CD4-positive, alpha-beta memory T cell (primary cell): ENCODE data around the gene EEF1AKMT3. TPM values are rescaled to one million over a fixed set of nuclear protein-coding genes. Genes with fewer than 3 reads are reported as not detected.

Experiments used
- CTCF ChIA-PET: fragments of 350-600 bp; sonication (Branson Sonifier 250); formaldehyde crosslinking; loops from one replicate; lab custom pipeline; 2021; ENCODE audit warnings: inconsistent platforms; ENCODE audit not compliant: partially characterized antibody; lab: Charles Lee
- POLR2A ChIA-PET: fragments of 350-600 bp; sonication (Branson Sonifier 250); formaldehyde crosslinking; loops from one replicate; lab custom pipeline; 2021; ENCODE audit not compliant: partially characterized antibody; lab: Charles Lee
- DNase-seq, 5 donors: peaks; one replicate each; pipeline versions ENCODE4 v3.0.0 to v3.0.0-alpha.2; 2020 to 2022; ENCODE audit warnings: mixed read lengths in 1 of 5
- H3K27ac ChIP-seq: one replicate; pipeline ENCODE4 v1.7.0; 2013; ENCODE audit warnings: low read depth, low read length
- H3K27me3 ChIP-seq: 2 replicates; pipeline ENCODE4 v1.7.0; 2013; ENCODE audit warnings: mild to moderate bottlenecking, low read length, moderate library complexity; ENCODE audit not compliant: insufficient read depth
- H3K36me3 ChIP-seq: 2 replicates; pipeline ENCODE4 v1.7.0; 2013; ENCODE audit warnings: mild to moderate bottlenecking, low read length, moderate library complexity; ENCODE audit not compliant: insufficient read depth
- H3K4me1 ChIP-seq: 2 replicates; pipeline ENCODE4 v1.7.0; 2013; ENCODE audit warnings: mild to moderate bottlenecking, low read length, moderate library complexity; ENCODE audit not compliant: insufficient read depth
- H3K4me3 ChIP-seq, 2 donors: one replicate each; pipeline ENCODE4 v1.7.0; 2013; ENCODE audit warnings: low read length in 2 of 2, mild to moderate bottlenecking in 1 of 2
- H3K9me3 ChIP-seq, 2 donors: one replicate each; pipeline ENCODE4 v1.7.0; 2013; ENCODE audit warnings: low read length in 2 of 2, control low read depth in 1 of 2; ENCODE audit not compliant: control insufficient read depth in 1 of 2
- H3K27ac Mint-ChIP-seq, 7 donors: one replicate each; pipeline ENCODE4 v1.8.0; 2020 to 2021; ENCODE audit warnings: mixed read lengths in 7 of 7, mild to moderate bottlenecking in 6 of 7, inconsistent platforms in 3 of 7, moderate library complexity in 3 of 7
- H3K27me3 Mint-ChIP-seq, 2 donors: one replicate each; pipeline ENCODE4 v1.8.0; 2020 to 2021; ENCODE audit warnings: mixed read lengths in 2 of 2
- H3K36me3 Mint-ChIP-seq, 2 donors: one replicate each; pipeline ENCODE4 v1.8.0; 2020 to 2021; ENCODE audit warnings: mixed read lengths in 2 of 2, inconsistent platforms in 1 of 2, mild to moderate bottlenecking in 1 of 2
- H3K4me1 Mint-ChIP-seq, 4 donors: one replicate each; pipeline ENCODE4 v1.8.0; 2020 to 2021; ENCODE audit warnings: mixed read lengths in 4 of 4, mild to moderate bottlenecking in 1 of 4
- H3K4me3 Mint-ChIP-seq, 8 donors: one replicate each; pipeline ENCODE4 v1.8.0; 2020 to 2021; ENCODE audit warnings: mixed read lengths in 8 of 8, mild to moderate bottlenecking in 7 of 8, moderate library complexity in 6 of 8, inconsistent platforms in 3 of 8
- H3K9me3 Mint-ChIP-seq, 8 donors: one replicate each; pipeline ENCODE4 v1.8.0; 2020 to 2021; ENCODE audit warnings: mixed read lengths in 8 of 8, mild to moderate bottlenecking in 5 of 8, inconsistent platforms in 3 of 8, moderate library complexity in 1 of 8
- intact Hi-C: fragments of 100-400 bp; cut with micrococcal nuclease; formaldehyde crosslinking; loops from one replicate; pipeline ENCODE4 v1.15.1; 2023
- polyA plus RNA-seq, 2 donors: library from polyadenylated mRNA; unstranded; fragments of 300-500 nt; fragmentation: Illumina TruSeq; gene quantifications; one replicate each; pipeline ENCODE4 v1.2.3, GENCODE V29; 2021
- total RNA-seq, 2 experiments: library from RNA; stranded (reverse); gene quantifications; one replicate each; pipeline ENCODE4 v1.2.3, GENCODE V29; 2021

EEF1AKMT3 gene
- total and polyA plus RNA-seq, 4 experiments from 2014 or later = 3.1 to 12.4 (median 5.1) TPM

- peaks cover 38% of the 10 kb centered on the region for H3K4me1 ChIP-seq
- H3K4me3 Mint-ChIP-seq = peak overlapping the region in 1 of 8 donors; percentile 64
- peak overlapping the region in 5 of 7 donors; percentile 32 to 82 (median 79) for H3K27ac Mint-ChIP-seq
- H3K27ac ChIP-seq = no peak overlapping the region
- peaks cover 17% of the 10 kb centered on the region for H3K36me3 ChIP-seq
- peaks cover 0 to 2% of the 10 kb centered on the region in 2 donors for H3K27me3 Mint-ChIP-seq
- intact Hi-C loops = loop anchor here (1.0 kb wide), 1 partner anchor 24 kb away; the partner anchor contains the start of gene TSFM
- no peaks in the 10 kb centered on the region for H3K27me3 ChIP-seq
- peaks cover 21 to 28% of the 10 kb centered on the region in 2 donors for H3K36me3 Mint-ChIP-seq
- DNase-seq = no peak
- CTCF ChIA-PET = interaction anchor here (0.9 to 4.3 kb wide), 15 partner anchors 10 to 174 kb away, joined by 3 to 58 read pairs (median 6); partner anchors contain the start of genes CYP27B1 and TSFM
- H3K4me1 Mint-ChIP-seq = peaks cover 29 to 54% (median 37%) of the 10 kb centered on the region in 4 donors
- H3K4me3 ChIP-seq = no peak overlapping the region
- POLR2A ChIA-PET = interaction anchor here (0.8 to 1.9 kb wide), 6 partner anchors 9 to 52 kb away, joined by 3 to 6 read pairs (median 3); partner anchors contain the start of gene TSFM
- no peaks in the 10 kb centered on the region for H3K9me3 ChIP-seq
- H3K9me3 Mint-ChIP-seq = no peaks in the 10 kb centered on the region
Observed at GRCh38 chr12:57758552-57759359, 13.7 kb upstream of the EEF1AKMT3 start.

- H3K4me3 ChIP-seq = no peak overlapping the region
- peaks cover 33% of the 10 kb centered on the region for H3K4me1 ChIP-seq
- peak in 4 of 5 donors; percentile 47 to 65 (median 56) for DNase-seq
- Mint-ChIP-seq H3K36me3 (peaks cover 21 to 28% of the 10 kb centered on the region in 2 donors), H3K27me3 (peaks cover 3 to 6% of the 10 kb centered on the region in 2 donors), H3K4me3 (peak overlapping the region in 3 of 8 donors; percentile 39 to 70 (median 64)), H3K27ac (peak overlapping the region in 5 of 7 donors; percentile 32 to 82 (median 79)), H3K4me1 (peaks cover 25 to 54% (median 35%) of the 10 kb centered on the region in 4 donors), H3K9me3 (no peaks in the 10 kb centered on the region)
- intact Hi-C loops = loop anchor here (1.0 kb wide), 1 partner anchor 23 kb away; the partner anchor contains the start of gene TSFM
- H3K36me3 ChIP-seq = peaks cover 17% of the 10 kb centered on the region
- CTCF ChIA-PET = interaction anchor here (0.7 to 4.3 kb wide), 24 partner anchors 10 to 144 kb away, joined by 3 to 58 read pairs (median 5); partner anchors contain the start of genes AVIL, CYP27B1, EEF1AKMT3 and METTL1
- POLR2A ChIA-PET = interaction anchor here (0.8 to 1.9 kb wide), 7 partner anchors 8 to 139 kb away, joined by 3 to 6 read pairs (median 3); partner anchors contain the start of gene TSPAN31
- H3K9me3 ChIP-seq = no peaks in the 10 kb centered on the region
- H3K27ac ChIP-seq = no peak overlapping the region
- no peaks in the 10 kb centered on the region for H3K27me3 ChIP-seq
Observed at GRCh38 chr12:57759360-57759980, 12.9 kb upstream of the EEF1AKMT3 start.

DNA sequence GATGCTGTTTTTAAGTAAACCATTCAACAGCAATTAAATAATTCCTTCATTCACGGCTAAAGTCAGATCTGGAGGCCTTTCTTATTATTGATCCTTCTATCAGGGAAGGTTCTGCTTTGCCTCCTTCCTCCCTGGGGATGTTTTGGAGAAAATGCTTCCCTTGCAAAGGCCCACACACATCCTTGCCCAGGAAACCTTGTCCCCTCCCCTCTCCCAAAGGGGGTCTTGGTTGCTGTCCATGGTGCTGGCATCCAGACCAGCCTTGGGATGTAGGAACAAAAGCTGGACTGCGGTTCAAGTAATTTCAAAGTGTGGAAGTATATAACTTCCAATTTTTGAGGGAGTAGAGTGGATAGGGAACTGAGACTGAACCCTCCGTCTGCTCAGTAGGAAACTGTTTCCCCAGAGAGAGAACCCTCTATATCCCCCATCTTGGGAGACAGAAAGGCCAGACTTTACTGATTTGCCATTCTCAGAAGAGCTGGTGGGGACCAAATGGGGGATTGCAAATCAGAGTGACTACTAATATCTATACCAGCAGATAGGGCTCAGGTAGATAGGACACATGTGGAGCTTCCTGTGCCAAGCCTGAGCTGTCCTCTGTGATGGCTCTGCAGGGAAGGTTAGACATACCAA is 11.9 kb upstream of the EEF1AKMT3 start:
- Histone ChIP-seq H3K27ac (no peak overlapping the region), H3K27me3 (peaks cover 3% of the 10 kb centered on the region), H3K4me1 (peaks cover 40% of the 10 kb centered on the region), H3K9me3 (no peaks in the 10 kb centered on the region), H3K36me3 (peaks cover 17% of the 10 kb centered on the region), H3K4me3 (no peak overlapping the region)
- Mint-ChIP-seq H3K4me1 (peaks cover 25 to 60% (median 37%) of the 10 kb centered on the region in 4 donors), H3K4me3 (no peak overlapping the region), H3K9me3 (no peaks in the 10 kb centered on the region), H3K36me3 (peaks cover 21 to 28% of the 10 kb centered on the region in 2 donors), H3K27ac (peak overlapping the region in 1 of 7 donors; percentile 35), H3K27me3 (peaks cover 4 to 8% of the 10 kb centered on the region in 2 donors)
- DNase-seq = no peak
- ChIA-PET CTCF (interaction anchor here (1.1 to 4.3 kb wide), 10 partner anchors 9 to 143 kb away, joined by 3 to 58 read pairs (median 12); partner anchors contain the start of genes CYP27B1, TSFM and TSPAN31), POLR2A (interaction anchor here (0.6 to 1.4 kb wide), 2 partner anchors 16 to 141 kb away, joined by 3 to 4 read pairs; partner anchors contain the start of gene TSPAN31)
- intact Hi-C loops = no loop called here

DNA sequence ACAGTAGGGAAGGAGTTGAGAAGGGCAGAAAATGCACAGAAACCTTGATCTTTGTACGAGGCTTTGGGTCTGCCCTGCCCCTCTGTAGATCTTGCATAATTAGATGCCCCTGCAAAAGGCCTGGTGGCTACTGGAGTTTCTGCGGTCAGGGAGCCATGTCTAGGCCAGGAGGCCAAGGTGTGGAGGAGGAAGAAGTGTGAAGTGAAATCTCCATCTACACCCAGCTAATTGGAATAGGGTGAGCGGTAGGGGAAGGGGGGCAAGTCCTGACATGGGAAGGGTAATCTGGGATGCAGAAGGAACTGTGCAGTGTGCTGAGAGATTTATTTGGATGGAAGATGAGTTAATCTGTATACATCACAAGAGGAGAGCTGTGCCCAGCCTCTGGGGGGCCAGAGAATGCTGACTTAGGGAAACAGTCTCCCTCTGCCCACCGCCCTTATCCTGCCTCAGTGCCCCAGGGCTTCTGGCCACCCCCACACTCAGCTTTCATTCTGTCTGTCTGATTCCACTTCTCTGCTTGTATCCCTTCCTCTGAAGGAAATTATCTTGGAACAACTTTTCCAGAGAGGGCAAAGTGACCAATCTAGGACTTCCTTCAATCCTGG is 10.9 kb upstream of the EEF1AKMT3 start:
- Histone ChIP-seq H3K36me3 (peaks cover 17% of the 10 kb centered on the region), H3K9me3 (no peaks in the 10 kb centered on the region), H3K27me3 (peaks cover 11% of the 10 kb centered on the region), H3K27ac (no peak overlapping the region), H3K4me1 (peaks cover 44% of the 10 kb centered on the region), H3K4me3 (no peak overlapping the region)
- ChIA-PET CTCF (interaction anchor here (3.8 to 4.3 kb wide), 2 partner anchors 19 to 142 kb away, joined by 45 to 58 read pairs; partner anchors contain the start of gene TSFM), POLR2A (interaction anchor here (0.6 to 0.9 kb wide), 2 partner anchors 20 to 140 kb away, joined by 3 read pairs; no protein-coding TSS in a partner anchor)
- Mint-ChIP-seq H3K9me3 (no peaks in the 10 kb centered on the region), H3K36me3 (peaks cover 21 to 23% of the 10 kb centered on the region in 2 donors), H3K27ac (no peak overlapping the region), H3K27me3 (peaks cover 6 to 11% of the 10 kb centered on the region in 2 donors), H3K4me3 (no peak overlapping the region), H3K4me1 (peaks cover 25 to 65% (median 37%) of the 10 kb centered on the region in 4 donors)
- DNase-seq = no peak
- intact Hi-C loops = no loop called here

DNA sequence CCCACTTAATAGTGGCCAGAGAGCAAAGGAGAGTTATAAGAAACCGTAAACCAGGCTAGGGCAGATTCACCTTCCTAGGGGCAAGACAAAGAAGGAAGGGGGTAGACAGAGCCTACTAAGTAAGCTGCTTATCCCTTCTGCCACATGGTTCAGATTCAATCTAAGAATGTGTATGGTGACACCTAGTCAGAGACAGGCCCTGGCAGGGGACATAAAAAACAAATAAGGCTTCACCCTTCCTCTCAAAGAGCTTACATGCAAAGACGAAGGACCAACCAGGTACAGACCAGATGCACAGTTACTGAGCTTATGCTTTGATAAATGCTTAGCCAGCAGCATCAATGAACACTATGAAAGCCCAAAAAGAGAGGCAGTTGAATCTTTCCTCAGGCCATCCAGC is 10.0 kb upstream of the EEF1AKMT3 start:
- Histone ChIP-seq H3K27ac (no peak overlapping the region), H3K4me3 (no peak overlapping the region), H3K4me1 (peaks cover 44% of the 10 kb centered on the region), H3K27me3 (peaks cover 19% of the 10 kb centered on the region), H3K36me3 (peaks cover 17% of the 10 kb centered on the region), H3K9me3 (no peaks in the 10 kb centered on the region)
- CTCF ChIA-PET = interaction anchor here (1.4 to 4.3 kb wide), 2 partner anchors 18 to 19 kb away, joined by 4 to 58 read pairs; partner anchors contain the start of gene TSFM
- Mint-ChIP-seq H3K27me3 (peaks cover 6 to 13% of the 10 kb centered on the region in 2 donors), H3K9me3 (no peaks in the 10 kb centered on the region), H3K36me3 (peaks cover 16 to 17% of the 10 kb centered on the region in 2 donors), H3K4me1 (peaks cover 20 to 61% (median 34%) of the 10 kb centered on the region in 4 donors), H3K4me3 (peak overlapping the region in 1 of 8 donors; percentile 49), H3K27ac (peak overlapping the region in 1 of 7 donors; percentile 78)
- no peak for DNase-seq
- intact Hi-C loops = no loop called here
- POLR2A ChIA-PET = interaction anchor here (0.9 kb wide), 1 partner anchor 19 kb away, joined by 3 read pairs; no protein-coding TSS in a partner anchor
